ENCODE results near the gene TMEM40.

GRCh38 chr3:12796171-12797123 lies 37.4 kb upstream of the TMEM40 start, which contains the start of gene CAND2:
- TF ChIP-seq CTCF (conservative IDR thresholded peaks at IDR 0.05; ENCODE audit: low read depth in 2 of 2) (no peak), EZH2phosphoT487 (IDR thresholded peaks at IDR 0.05; ENCODE audit: unreplicated experiment) (no peak), REST (IDR thresholded peaks at IDR 0.05; ENCODE audit: unreplicated experiment) (no peak), EZH2 (IDR thresholded peaks at IDR 0.05; ENCODE audit: low read depth, unreplicated experiment) (no peak), POLR2AphosphoS5 (IDR thresholded peaks at IDR 0.05; ENCODE audit: low read depth) (peak; percentile 56; the same call in 1 of the 2 replicates), ZNF114 (CRISPR knock-in tag; IDR thresholded peaks at IDR 0.05) (no peak), STAT1 (IDR thresholded peaks at IDR 0.05; ENCODE audit: unreplicated experiment) (no peak), CREB1 (CRISPR knock-in tag; IDR thresholded peaks at IDR 0.05; ENCODE audit: low read depth) (no peak), ZNF331 (CRISPR knock-in tag; IDR thresholded peaks at IDR 0.05; ENCODE audit: low read depth) (no peak), JUNB (IDR thresholded peaks at IDR 0.05; ENCODE audit: unreplicated experiment) (no peak), ZNF462 (CRISPR knock-in tag; IDR thresholded peaks at IDR 0.05) (no peak), NANOG (IDR thresholded peaks at IDR 0.05; ENCODE audit: borderline replicate concordance) (no peak)

Data from GM23338 (cell line).